ENCODE results near the gene CD3D. TPM values are rescaled to one million over a fixed set of nuclear protein-coding genes. Genes with fewer than 3 reads are reported as not detected.

CD3D gene
- total and polyA plus RNA-seq, 12 donors: 0.44 to 8.0 (median 2.2) TPM

DNA sequence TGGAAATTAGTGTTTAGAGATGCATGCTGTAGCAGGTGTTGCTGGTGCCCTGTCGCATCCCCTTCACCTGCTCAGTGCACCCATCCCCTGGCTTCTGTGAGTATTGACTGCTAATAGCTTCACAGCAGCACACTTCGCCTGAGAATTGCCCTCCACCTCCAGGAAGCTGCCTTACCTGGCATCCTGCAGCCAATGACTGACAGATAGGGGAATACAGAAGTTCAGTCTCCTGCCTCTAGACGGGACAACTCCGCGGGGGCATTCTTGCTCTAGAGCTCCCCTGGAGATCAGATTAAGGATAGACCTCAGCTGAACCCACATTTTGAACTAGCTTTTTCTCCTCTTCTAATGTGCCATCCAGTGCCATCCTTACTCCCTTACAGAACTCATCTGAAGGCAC lies 47.3 kb downstream of the CD3D start:
- intact Hi-C loops (cut with DNase I): no loop called here
- no peaks in the 10 kb centered on the region for H3K36me3 ChIP-seq (replicated peaks in 1 of 2)
- no peak for DNase-seq
- peaks cover 3% of the 10 kb centered on the region for H3K27me3 ChIP-seq
- 62 to 79% (median 75%) methylated on average over 5 of the region's 5 CpGs for WGBS, 4 donors
- no peaks in the 10 kb centered on the region for H3K4me1 ChIP-seq (replicated peaks in 1 of 2)
- no peaks in the 10 kb centered on the region for H3K9me3 ChIP-seq (replicated peaks in 1 of 3)
- no peak for TF ChIP-seq POLR2A (IDR thresholded peaks at IDR 0.05)
- TF ChIP-seq CTCF (IDR thresholded peaks at IDR 0.05): no peak
- H3K27ac ChIP-seq: no peak overlapping the region
- H3K4me3 ChIP-seq: no peak overlapping the region

GRCh38 chr11:118294053-118294452 lies 48.5 kb downstream of the CD3D start:
- TF ChIP-seq POLR2A (IDR thresholded peaks at IDR 0.05) (no peak), CTCF (IDR thresholded peaks at IDR 0.05) (no peak)
- no peaks in the 10 kb centered on the region for H3K9me3 ChIP-seq (replicated peaks in 1 of 3)
- no peak overlapping the region for H3K4me3 ChIP-seq
- WGBS, 4 donors: 80 to 86% (median 83%) methylated on average over 2 of the region's 2 CpGs
- intact Hi-C loops (cut with DNase I): no loop called here
- H3K4me1 ChIP-seq (replicated peaks in 1 of 2): no peaks in the 10 kb centered on the region
- H3K27me3 ChIP-seq: peaks cover 3% of the 10 kb centered on the region
- no peak for DNase-seq
- no peaks in the 10 kb centered on the region for H3K36me3 ChIP-seq (replicated peaks in 1 of 2)
- no peak overlapping the region for H3K27ac ChIP-seq

GRCh38 chr11:118291477-118292135 lies 50.9 kb downstream of the CD3D start:
- H3K9me3 ChIP-seq (replicated peaks in 1 of 3): no peaks in the 10 kb centered on the region
- H3K4me3 ChIP-seq: no peak overlapping the region
- H3K27ac ChIP-seq: no peak overlapping the region
- no peaks in the 10 kb centered on the region for H3K4me1 ChIP-seq (replicated peaks in 1 of 2)
- 58 to 72% (median 66%) methylated on average over 9 of the region's 9 CpGs for WGBS, 4 donors
- no peak for DNase-seq
- H3K27me3 ChIP-seq: peaks cover 3% of the 10 kb centered on the region
- intact Hi-C loops (cut with DNase I): no loop called here
- no peak for TF ChIP-seq POLR2A (IDR thresholded peaks at IDR 0.05)
- H3K36me3 ChIP-seq (replicated peaks in 1 of 2): no peaks in the 10 kb centered on the region

GRCh38 chr11:118290923-118291322 lies 51.6 kb downstream of the CD3D start:
- intact Hi-C loops (cut with DNase I): no loop called here
- H3K4me3 ChIP-seq: no peak overlapping the region
- DNase-seq: peak in 3 of 7 donors; percentile 6 to 25 (median 14)
- H3K27ac ChIP-seq: no peak overlapping the region
- WGBS, 4 donors: 18 to 26% (median 22%) methylated on average over 8 to 9 of the region's 9 CpGs
- H3K36me3 ChIP-seq (replicated peaks in 1 of 2): no peaks in the 10 kb centered on the region
- TF ChIP-seq CTCF (IDR thresholded peaks at IDR 0.05): peak in 4 of 6 experiments; percentile 30 to 46 (median 42)
- no peak for TF ChIP-seq POLR2A (IDR thresholded peaks at IDR 0.05)
- no peaks in the 10 kb centered on the region for H3K4me1 ChIP-seq (replicated peaks in 1 of 2)
- H3K9me3 ChIP-seq (replicated peaks in 1 of 3): no peaks in the 10 kb centered on the region
- peaks cover 3% of the 10 kb centered on the region for H3K27me3 ChIP-seq

DNA sequence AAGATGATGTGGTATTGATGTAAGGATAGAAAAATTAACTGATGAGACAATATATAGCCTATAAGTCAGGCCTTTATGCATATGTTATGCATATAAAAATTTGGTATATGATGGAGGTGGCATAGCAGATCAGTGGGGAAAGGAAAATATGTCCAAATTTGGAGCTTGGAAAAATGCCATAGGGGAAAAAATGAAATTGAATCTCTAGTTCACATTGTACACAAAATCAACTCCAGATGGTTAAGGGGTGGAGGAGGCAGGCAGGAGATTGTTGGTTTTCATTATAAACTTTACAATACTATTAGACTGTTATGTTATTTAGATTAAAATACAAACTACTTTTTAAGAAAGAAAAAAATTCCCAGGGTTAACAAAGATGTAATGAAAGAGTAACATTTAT lies 53.1 kb downstream of the CD3D start:
- Histone ChIP-seq H3K4me3 (no peak overlapping the region), H3K27ac (no peak overlapping the region), H3K36me3 (replicated peaks in 1 of 2) (no peaks in the 10 kb centered on the region), H3K4me1 (replicated peaks in 1 of 2) (no peaks in the 10 kb centered on the region), H3K27me3 (no peaks in the 10 kb centered on the region), H3K9me3 (replicated peaks in 1 of 3) (no peaks in the 10 kb centered on the region)
- DNase-seq: no peak
- no peak for TF ChIP-seq POLR2A (IDR thresholded peaks at IDR 0.05)
- TF ChIP-seq CTCF (IDR thresholded peaks at IDR 0.05): no peak
- intact Hi-C loops (cut with DNase I): no loop called here
